Fibroblast of skin of scalp (primary cell): ENCODE data around the gene FLII. TPM values are rescaled to one million over a fixed set of nuclear protein-coding genes. Genes with fewer than 3 reads are reported as not detected.
"Not testable (repeated sequence)": the region's sequence is repeated elsewhere in the genome, so short reads cannot be mapped to it uniquely, and the experiment has no call there.

Experiments used
- DNase-seq: peaks from one replicate; pipeline ENCODE4 v3.0.0-alpha.2; 2013
- polyA plus RNA-seq, 2 experiments: library from polyadenylated mRNA; unstranded; fragments of 120-200 nt; gene quantifications; one replicate each; pipeline ENCODE4 v1.2.1, GENCODE V29; 2013; ENCODE audit not compliant: insufficient read length in 2 of 2

The FLII gene
- 158 TPM for polyA plus RNA-seq (2013, experiment 1 of 2; ENCODE audit: insufficient read length)
- 149 TPM for polyA plus RNA-seq (2013, experiment 2 of 2; ENCODE audit: insufficient read length)

- DNase-seq = peak; percentile 34
These were observed at the start of gene FLII for GRCh38 chr17:18258356-18259038. Gene FLII, minus strand, starts transcription at chr17:18258738. Its CDS starts 48 bp downstream, at chr17:18258690.

GRCh38 chr17:18303206-18303605, 44.7 kb upstream of the FLII start:
- DNase-seq = not testable (repeated sequence)

GRCh38 chr17:18300725-18301480, 42.4 kb upstream of the FLII start:
- DNase-seq = no peak

- not testable (repeated sequence) for DNase-seq
These were observed 39.5 kb upstream of the FLII start for GRCh38 chr17:18298061-18298460.

- DNase-seq = no peak
These were observed 33.4 kb upstream of the FLII start for GRCh38 chr17:18291718-18292540.

GRCh38 chr17:18285296-18285695, 26.8 kb upstream of the FLII start:
- no peak for DNase-seq

- DNase-seq = no peak
These were observed 23.2 kb upstream of the FLII start for GRCh38 chr17:18281788-18282187.

- DNase-seq = no peak
These were observed 22.3 kb upstream of the FLII start for GRCh38 chr17:18280766-18281371.

GRCh38 chr17:18280249-18280648, 21.7 kb upstream of the FLII start:
- no peak for DNase-seq

- no peak for DNase-seq
These were observed 20.3 kb upstream of the FLII start for GRCh38 chr17:18278867-18279266.

- DNase-seq = no peak
These were observed 18.5 kb upstream of the FLII start for GRCh38 chr17:18277076-18277475.

- DNase-seq = no peak
These were observed 11.8 kb upstream of the FLII start for GRCh38 chr17:18270046-18270931.

- DNase-seq = peak; percentile 50
These were observed 9.6 kb upstream of the FLII start for GRCh38 chr17:18267927-18268711.

- DNase-seq = no peak
These were observed 8.8 kb upstream of the FLII start for GRCh38 chr17:18267366-18267765.

GRCh38 chr17:18263885-18264682, 5.5 kb upstream of the FLII start:
- DNase-seq = no peak

- no peak for DNase-seq
These were observed 4.1 kb upstream of the FLII start for GRCh38 chr17:18262641-18263040.

- DNase-seq = no peak
These were observed 3.6 kb upstream of the FLII start for GRCh38 chr17:18262111-18262510.

- no peak for DNase-seq
These were observed 3.1 kb upstream of the FLII start for GRCh38 chr17:18261659-18262058.

- DNase-seq = no peak
These were observed 2.6 kb upstream of the FLII start for GRCh38 chr17:18261146-18261515.
